ENCODE results near the gene PIK3CD. TPM values are rescaled to one million over a fixed set of nuclear protein-coding genes. Genes with fewer than 3 reads are reported as not detected.
A peak's percentile ranks its signal among the peaks of the same experiment; 100 is the strongest.
"Not testable (repeated sequence)": the region's sequence is repeated elsewhere in the genome, so short reads cannot be mapped to it uniquely, and the experiment has no call there.

The PIK3CD gene
- polyA plus RNA-seq, 1 of the 3 experiments (the other 2 are of a cell fraction), result 6.0 TPM

DNA sequence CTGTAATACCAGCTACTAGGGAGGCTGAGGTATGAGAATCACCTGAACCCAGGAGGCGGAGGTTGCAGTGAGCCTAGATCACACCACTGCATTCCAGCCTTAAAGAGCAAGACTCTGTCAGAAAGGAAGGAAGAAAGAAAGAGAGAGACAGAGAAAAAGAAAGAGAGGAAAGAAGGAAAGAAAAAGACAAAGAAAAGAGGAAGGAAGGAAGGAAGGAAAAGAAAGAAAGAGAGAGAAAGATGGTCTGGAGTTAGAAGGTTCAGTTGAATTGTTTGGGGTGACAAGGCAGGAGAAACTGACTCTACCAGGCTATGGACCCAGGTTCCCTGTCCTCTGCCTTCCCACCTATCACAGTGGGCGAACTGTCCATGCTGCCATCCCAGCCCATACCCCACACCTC, 27.4 kb upstream of the PIK3CD start:
- Histone ChIP-seq H2AFZ (ENCODE audit: low read depth) (no peak overlapping the region), H3K79me2 (ENCODE audit: insufficient read depth) (no peaks in the 10 kb centered on the region), H3K4me2 (no peak overlapping the region), H3K9ac (no peak overlapping the region), H3K27ac (ENCODE audit: low read depth in 2 of 2, low read length in 1 of 2) (no peak overlapping the region), H3K9me3 (no peaks in the 10 kb centered on the region), H3K36me3 (replicated peaks in 1 of 2; ENCODE audit: control insufficient read depth in 1 of 2, insufficient read depth in 2 of 2, low read length in 1 of 2) (no peaks in the 10 kb centered on the region), H3K27me3 (ENCODE audit: insufficient read depth) (no peaks in the 10 kb centered on the region), H3F3A (replicated peaks; ENCODE audit: insufficient read depth) (no peaks in the 10 kb centered on the region), H4K20me1 (ENCODE audit: insufficient read depth) (no peaks in the 10 kb centered on the region), H3K4me1 (ENCODE audit: control insufficient read depth in 1 of 2, insufficient read depth in 2 of 2, low read depth in 1 of 2, low read length in 1 of 2) (no peaks in the 10 kb centered on the region; a peak in 1 of 4 replicates), H3K4me3 (ENCODE audit: low read depth in 2 of 2, low read length in 1 of 2) (no peak overlapping the region), H3K9me2 (no peaks in the 10 kb centered on the region)
- no peak for DNase-seq
- POLR2A ChIA-PET, result no interaction called here
- 93% methylated on average over 2 of the region's 2 CpGs for WGBS (ENCODE audit: low lambda C conversion rate)
- CTCF ChIA-PET, result no interaction called here
- TF ChIP-seq RFX5 (IDR thresholded peaks at IDR 0.05; ENCODE audit: low read length), result no peak

DNA sequence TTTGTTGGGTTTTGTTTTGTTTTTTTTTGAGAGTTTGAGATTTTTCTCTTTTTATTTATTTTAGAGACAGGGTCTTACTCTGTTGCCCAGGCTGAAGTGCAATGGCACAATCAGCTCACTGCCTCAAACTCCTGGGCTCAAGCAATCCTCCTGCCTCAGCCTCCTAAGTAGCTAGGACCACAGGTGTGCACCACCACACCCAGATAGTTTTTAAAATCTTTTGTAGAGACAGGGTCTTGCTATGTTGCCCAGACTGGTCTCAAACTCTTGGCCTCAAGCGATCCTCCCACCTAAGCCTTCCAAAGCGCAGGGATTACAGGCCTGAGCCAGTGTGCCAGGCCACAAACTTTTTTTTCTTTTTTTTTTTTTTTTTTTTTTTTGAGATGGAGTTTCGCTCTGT, 26.5 kb upstream of the PIK3CD start:
- CTCF ChIA-PET, result interaction anchor here (1.1 kb wide), 1 partner anchor 160 kb away, joined by 4 read pairs; no protein-coding TSS in a partner anchor
- H3K9me2 ChIP-seq; H3K4me2 ChIP-seq; H3K79me2 ChIP-seq (ENCODE audit: insufficient read depth); H3K27ac ChIP-seq (ENCODE audit: low read depth in 2 of 2, low read length in 1 of 2); H2AFZ ChIP-seq (ENCODE audit: low read depth); H3K36me3 ChIP-seq (replicated peaks in 1 of 2; ENCODE audit: control insufficient read depth in 1 of 2, insufficient read depth in 2 of 2, low read length in 1 of 2); H3K4me3 ChIP-seq (ENCODE audit: low read depth in 2 of 2, low read length in 1 of 2); DNase-seq; H3F3A ChIP-seq (replicated peaks; ENCODE audit: insufficient read depth); H3K4me1 ChIP-seq (ENCODE audit: control insufficient read depth in 1 of 2, insufficient read depth in 2 of 2, low read depth in 1 of 2, low read length in 1 of 2); H3K9me3 ChIP-seq; H3K27me3 ChIP-seq (ENCODE audit: insufficient read depth); POLR2A ChIA-PET; H3K9ac ChIP-seq; H4K20me1 ChIP-seq (ENCODE audit: insufficient read depth): not testable (repeated sequence)
- WGBS (ENCODE audit: low lambda C conversion rate), result 98% methylated on average over 3 of the region's 3 CpGs

DNA sequence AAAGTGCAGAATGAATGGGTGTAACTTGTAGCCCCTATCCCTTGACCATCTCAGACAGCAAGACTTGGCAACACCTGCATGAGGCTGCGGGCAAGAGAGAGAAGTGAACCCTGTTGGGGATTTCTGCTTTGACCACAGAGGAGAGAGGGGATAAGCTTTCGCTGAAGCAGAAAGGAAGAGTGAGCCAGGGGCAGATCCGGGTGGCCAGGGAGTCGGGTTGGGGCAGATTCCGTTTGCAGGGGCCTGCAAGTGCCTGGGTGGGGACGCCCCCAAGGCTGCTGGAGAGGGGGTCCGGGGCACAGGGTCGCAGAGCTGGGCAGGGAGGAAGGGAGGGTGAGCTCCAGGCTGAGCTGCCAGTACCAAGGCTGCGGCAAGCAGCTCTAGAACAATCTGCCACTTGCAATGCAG, 25.3 kb upstream of the PIK3CD start:
- H3K79me2 ChIP-seq (ENCODE audit: insufficient read depth), result no peaks in the 10 kb centered on the region
- no peaks in the 10 kb centered on the region for H4K20me1 ChIP-seq (ENCODE audit: insufficient read depth)
- no peak overlapping the region for H3K4me3 ChIP-seq (ENCODE audit: low read depth in 2 of 2, low read length in 1 of 2)
- H3K9me2 ChIP-seq, result no peaks in the 10 kb centered on the region
- 43% methylated on average over 7 of the region's 9 CpGs for WGBS (ENCODE audit: low lambda C conversion rate)
- H3K27me3 ChIP-seq (ENCODE audit: insufficient read depth), result no peaks in the 10 kb centered on the region
- H3K27ac ChIP-seq (ENCODE audit: low read depth in 2 of 2, low read length in 1 of 2), result no peak overlapping the region
- H3K4me1 ChIP-seq (ENCODE audit: control insufficient read depth in 1 of 2, insufficient read depth in 2 of 2, low read depth in 1 of 2, low read length in 1 of 2), result no peaks in the 10 kb centered on the region; a peak in 1 of 4 replicates
- H3K4me2 ChIP-seq, result no peak overlapping the region
- TF ChIP-seq TAF1 (IDR thresholded peaks at IDR 0.05; ENCODE audit: borderline replicate concordance, low read depth, low read length) (no peak), RAD21 (IDR thresholded peaks at IDR 0.05; ENCODE audit: low read length) (no peak), CHD2 (IDR thresholded peaks at IDR 0.05; ENCODE audit: low read length, partially characterized antibody) (no peak), EP300 (IDR thresholded peaks at IDR 0.05; ENCODE audit: borderline replicate concordance in 1 of 2, low read depth in 1 of 2, low read length in 1 of 2) (no peak), MEF2A (IDR thresholded peaks at IDR 0.05; ENCODE audit: borderline replicate concordance, low read depth) (no peak), GATA2 (CRISPR knock-in tag; IDR thresholded peaks at IDR 0.05) (no peak)
- H3K9ac ChIP-seq, result no peak overlapping the region
- CTCF ChIA-PET, result interaction anchor here (0.6 to 4.2 kb wide), 54 partner anchors 9 to 775 kb away, joined by 3 to 74 read pairs (median 5); partner anchors contain the start of genes PIK3CD and TMEM201
- no peak overlapping the region for H2AFZ ChIP-seq (ENCODE audit: low read depth)
- POLR2A ChIA-PET, result interaction anchor here (0.7 kb wide), 1 partner anchor 192 kb away, joined by 3 read pairs; no protein-coding TSS in a partner anchor
- H3K9me3 ChIP-seq, result no peaks in the 10 kb centered on the region
- H3F3A ChIP-seq (replicated peaks; ENCODE audit: insufficient read depth), result no peaks in the 10 kb centered on the region
- DNase-seq, result peak; percentile 23
- H3K36me3 ChIP-seq (replicated peaks in 1 of 2; ENCODE audit: control insufficient read depth in 1 of 2, insufficient read depth in 2 of 2, low read length in 1 of 2), result no peaks in the 10 kb centered on the region

All from SK-N-SH (cell line).